ENCODE data around the gene CLCN5. TPM values are rescaled to one million over a fixed set of nuclear protein-coding genes. Genes with fewer than 3 reads are reported as not detected.

The CLCN5 gene
- polyA plus RNA-seq, 2 of the 4 experiments (the other 2 are of a cell fraction) = 2.6 to 5.2 TPM

DNA sequence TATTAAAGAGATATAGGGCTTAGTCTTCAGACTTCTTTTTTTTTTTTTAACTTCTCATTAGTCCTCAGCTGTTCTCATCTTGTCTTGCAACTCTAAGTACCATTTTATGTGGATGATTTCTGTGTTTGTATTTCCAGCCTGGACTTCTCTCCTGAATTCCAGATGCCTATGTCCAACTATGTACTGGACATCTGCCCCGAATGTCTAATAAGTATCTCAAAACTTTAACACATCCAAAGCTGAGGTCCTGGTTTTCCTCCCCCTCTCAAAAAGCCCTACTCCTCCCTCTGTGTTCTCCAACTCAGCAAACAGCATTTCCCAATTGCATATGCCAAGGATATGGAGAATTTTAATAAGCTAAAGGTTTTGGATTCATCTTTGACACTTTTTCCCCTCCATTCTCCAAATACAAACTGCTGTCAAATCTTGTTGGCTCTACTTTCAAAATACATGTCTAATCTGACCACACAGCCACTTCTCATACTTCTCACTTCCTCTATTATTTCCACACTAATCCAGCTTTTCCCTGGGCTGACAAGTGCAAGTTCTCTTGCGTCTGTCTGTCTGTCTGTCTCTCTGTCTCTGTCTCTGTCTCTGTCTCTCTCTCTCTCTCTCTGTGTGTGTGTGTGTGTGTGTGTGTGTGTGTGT, 79.8 kb downstream of the CLCN5 start:
- ATAC-seq = no peak
- DNase-seq (ENCODE audit: low read depth in 1 of 2, low spot score in 1 of 2) = no peak
- H3K4me3 ChIP-seq = no peak overlapping the region
- TF ChIP-seq CEBPB (IDR thresholded peaks at IDR 0.05) (no peak), RARB (CRISPR knock-in tag; IDR thresholded peaks at IDR 0.05) (no peak), ZC3H11A (IDR thresholded peaks at IDR 0.05) (no peak), EHMT2 (IDR thresholded peaks at IDR 0.05; ENCODE audit: low read depth) (no peak), E2F6 (IDR thresholded peaks at IDR 0.05; ENCODE audit: borderline replicate concordance, low read depth) (no peak), FOSL2 (IDR thresholded peaks at IDR 0.05) (no peak), FOSL2 (CRISPR knock-in tag; IDR thresholded peaks at IDR 0.05) (no peak), TP53 (CRISPR knock-in tag; IDR thresholded peaks at IDR 0.05) (no peak), CHD2 (IDR thresholded peaks at IDR 0.05; ENCODE audit: low read length, partially characterized antibody) (no peak), HEYL (CRISPR knock-in tag; IDR thresholded peaks at IDR 0.05) (no peak), CHD4 (IDR thresholded peaks at IDR 0.05; ENCODE audit: borderline replicate concordance) (no peak), MAFK (IDR thresholded peaks at IDR 0.05; ENCODE audit: partially characterized antibody) (no peak), CBX8 (IDR thresholded peaks at IDR 0.05) (no peak)
- H3K4me1 ChIP-seq = no peaks in the 10 kb centered on the region
- H3K9me3 ChIP-seq = no peaks in the 10 kb centered on the region
- 75% methylated on average over 2 of the region's 2 CpGs for WGBS (ENCODE audit: missing lambda C conversion rate)
- no peak overlapping the region for H3K4me2 ChIP-seq
- no peak overlapping the region for H3K27ac ChIP-seq
- CTCF ChIA-PET = no interaction called here
- POLR2A ChIA-PET = interaction anchor here (0.6 kb wide), 1 partner anchor 1614 kb away, joined by 3 read pairs; no protein-coding TSS in a partner anchor
- FAIRE-seq = no peak

DNA sequence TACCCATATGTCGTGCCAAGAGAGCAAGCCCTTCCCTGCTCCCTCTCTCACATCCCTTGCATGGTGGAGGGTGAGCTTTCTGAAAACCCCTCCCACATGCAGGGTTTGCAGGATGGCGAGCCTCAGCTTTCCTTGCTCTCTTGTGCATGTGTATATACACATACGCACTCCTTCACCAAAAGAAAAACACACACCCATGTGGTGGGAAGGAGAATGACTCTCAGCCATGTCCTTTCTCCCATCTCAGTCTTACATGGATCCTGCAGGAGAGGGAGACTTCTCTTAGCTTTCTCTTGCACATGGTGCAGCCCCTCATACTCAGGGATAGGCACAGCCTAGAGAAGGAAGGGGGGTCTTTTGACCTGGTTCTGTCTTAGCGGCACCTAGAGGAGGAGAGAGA, 81.1 kb downstream of the CLCN5 start:
- ATAC-seq (peak in 1 of 2 experiments; percentile 44; a peak in 1 of 6 replicates), FAIRE-seq (no peak), DNase-seq (ENCODE audit: low read depth in 1 of 2, low spot score in 1 of 2) (no peak)
- POLR2A ChIA-PET = no interaction called here
- H3K27ac ChIP-seq = no peak overlapping the region
- TF ChIP-seq, protein P1, sequence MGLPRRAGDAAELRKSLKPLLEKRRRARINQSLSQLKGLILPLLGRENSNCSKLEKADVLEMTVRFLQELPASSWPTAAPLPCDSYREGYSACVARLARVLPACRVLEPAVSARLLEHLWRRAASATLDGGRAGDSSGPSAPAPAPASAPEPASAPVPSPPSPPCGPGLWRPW (IDR thresholded peaks at IDR 0.05) = no peak
- TF ChIP-seq JUNB (IDR thresholded peaks at IDR 0.05) = no peak
- no peak for TF ChIP-seq E2F6 (IDR thresholded peaks at IDR 0.05; ENCODE audit: borderline replicate concordance, low read depth)
- TF ChIP-seq CEBPB (IDR thresholded peaks at IDR 0.05) = no peak
- no peak for TF ChIP-seq KDM5A (IDR thresholded peaks at IDR 0.05)
- no peak for TF ChIP-seq MAFK (IDR thresholded peaks at IDR 0.05; ENCODE audit: partially characterized antibody)
- no peak for TF ChIP-seq ZFP36 (IDR thresholded peaks at IDR 0.05; ENCODE audit: borderline replicate concordance, partially characterized antibody)
- TF ChIP-seq CHD4 (IDR thresholded peaks at IDR 0.05; ENCODE audit: borderline replicate concordance) = no peak
- TF ChIP-seq PBX3 (IDR thresholded peaks at IDR 0.05) = no peak
- no peak for TF ChIP-seq RARB (CRISPR knock-in tag; IDR thresholded peaks at IDR 0.05)
- no peak for TF ChIP-seq FOSB (CRISPR knock-in tag; IDR thresholded peaks at IDR 0.05)
- no peak for TF ChIP-seq SMC3 (IDR thresholded peaks at IDR 0.05)
- TF ChIP-seq ESRRA (IDR thresholded peaks at IDR 0.05; ENCODE audit: borderline replicate concordance, low read length) = no peak
- TF ChIP-seq CTCF (IDR thresholded peaks at IDR 0.05) = no peak
- TF ChIP-seq ZSCAN20 (CRISPR knock-in tag; IDR thresholded peaks at IDR 0.05) = no peak
- TF ChIP-seq TP53 (CRISPR knock-in tag; IDR thresholded peaks at IDR 0.05) = no peak
- TF ChIP-seq ELK1 (IDR thresholded peaks at IDR 0.05; ENCODE audit: low read depth, low read length) = no peak
- H3K9me3 ChIP-seq = no peaks in the 10 kb centered on the region
- 83% methylated on average over 4 of the region's 4 CpGs for WGBS (ENCODE audit: missing lambda C conversion rate)
- H3K4me2 ChIP-seq = no peak overlapping the region
- CTCF ChIA-PET = no interaction called here
- H3K4me3 ChIP-seq = no peak overlapping the region
- no peaks in the 10 kb centered on the region for H3K4me1 ChIP-seq

Measured in A549 (cell line).